Heart left ventricle (tissue), 13 donors: ENCODE results near the gene PLAU.

ENCODE experiments used
- POLR2A ChIP-seq, 2 donors: fragments of 450-650 bp; IDR thresholded peaks; one replicate each; pipeline ENCODE4 v1.6.1; 2017; ENCODE audit warnings: antibody characterized with exemption in 2 of 2, mild to moderate bottlenecking in 2 of 2, moderate library complexity in 2 of 2
- TF ChIP-seq, protein P1 (sequence below), 12 donors: fragments of 200-600 bp; sonication (generic) in 4 of 12; IDR thresholded peaks; one replicate each; pipeline versions ENCODE4 v1.5.0 to v1.8.0; 2018 to 2022; ENCODE audit warnings: antibody characterized with exemption in 12 of 12, mild to moderate bottlenecking in 5 of 12
- donor health status: ischemic (EF 13 %, LVEDD 7.1; RV severe dilation, severe dysfunction).
- donor health status: DM: no; HTN: yes; CAD: no.
- donor health status: DM: no; HTN: no; CAD: no.
- donor health status: ischemic (EF 25% LVEDD 6.9; RV normal size, moderate dysfunction).
- donor health status: ischemic (EF 25% LVEDD 5.7; RV mildly dilated, moderate dysfunction).
- donor health status: ischemic (EF 35%, LVEDD 5.7; RV mildly dilated, moderate dysfunction).
- donor health status: nonischemic (EF 11% LVEDD 7.7; RV severe dilation, severe dysfunction).
- donor health status: DM: yes; HTN: yes; CAD: no.
- donor health status: PGD.
- donor health status: ischemic (EF 29% LVEDD 5.4; RV normal size, mild dysfunction).
- donor health status: nonischemic (EF 23%, LVEDD 6.1; RV moderate dilation, normal function).

GRCh38 chr10:73876971-73877370 is 34.0 kb upstream of the PLAU start:
- TF ChIP-seq, protein P1, sequence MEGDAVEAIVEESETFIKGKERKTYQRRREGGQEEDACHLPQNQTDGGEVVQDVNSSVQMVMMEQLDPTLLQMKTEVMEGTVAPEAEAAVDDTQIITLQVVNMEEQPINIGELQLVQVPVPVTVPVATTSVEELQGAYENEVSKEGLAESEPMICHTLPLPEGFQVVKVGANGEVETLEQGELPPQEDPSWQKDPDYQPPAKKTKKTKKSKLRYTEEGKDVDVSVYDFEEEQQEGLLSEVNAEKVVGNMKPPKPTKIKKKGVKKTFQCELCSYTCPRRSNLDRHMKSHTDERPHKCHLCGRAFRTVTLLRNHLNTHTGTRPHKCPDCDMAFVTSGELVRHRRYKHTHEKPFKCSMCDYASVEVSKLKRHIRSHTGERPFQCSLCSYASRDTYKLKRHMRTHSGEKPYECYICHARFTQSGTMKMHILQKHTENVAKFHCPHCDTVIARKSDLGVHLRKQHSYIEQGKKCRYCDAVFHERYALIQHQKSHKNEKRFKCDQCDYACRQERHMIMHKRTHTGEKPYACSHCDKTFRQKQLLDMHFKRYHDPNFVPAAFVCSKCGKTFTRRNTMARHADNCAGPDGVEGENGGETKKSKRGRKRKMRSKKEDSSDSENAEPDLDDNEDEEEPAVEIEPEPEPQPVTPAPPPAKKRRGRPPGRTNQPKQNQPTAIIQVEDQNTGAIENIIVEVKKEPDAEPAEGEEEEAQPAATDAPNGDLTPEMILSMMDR (IDR thresholded peaks at IDR 0.05) = no peak
- TF ChIP-seq POLR2A (IDR thresholded peaks at IDR 0.05) = no peak
